Smooth muscle cell (in vitro differentiated cells): ENCODE measurements around the gene ALAD. TPM values are rescaled to one million over a fixed set of nuclear protein-coding genes. Genes with fewer than 3 reads are reported as not detected.

Source experiments
- DNase-seq: peaks from one replicate; lab custom pipeline; 2025; ENCODE audit not compliant: unreplicated experiment; lab: John Stamatoyannopoulos, UW
- H2AFZ ChIP-seq: fragments of 200-600 bp; sonication (generic); 2 replicates; pipeline ENCODE4 v1.6.0; 2016; ENCODE audit warnings: antibody characterized with exemption, low read depth, mild to moderate bottlenecking
- H3F3A ChIP-seq: fragments of 200-600 bp; sonication (generic); 2 replicates; pipeline ENCODE4 v1.6.0; 2017; ENCODE audit warnings: antibody characterized with exemption, low read depth
- H3K27ac ChIP-seq: fragments of 200-600 bp; sonication (generic); 2 replicates; pipeline ENCODE4 v1.5.1; 2016; ENCODE audit warnings: low read depth, mild to moderate bottlenecking
- H3K27me3 ChIP-seq: fragments of 200-600 bp; sonication (generic); 2 replicates; pipeline ENCODE4 v1.6.1; 2016; ENCODE audit warnings: low read depth, mild to moderate bottlenecking
- H3K36me3 ChIP-seq: fragments of 200-600 bp; sonication (generic); 2 replicates; pipeline ENCODE4 v1.5.1; 2016; ENCODE audit warnings: low read depth
- H3K4me1 ChIP-seq: fragments of 200-600 bp; sonication (generic); 2 replicates; pipeline ENCODE4 v1.5.1; 2016; ENCODE audit warnings: low read depth
- H3K4me2 ChIP-seq: fragments of 200-600 bp; sonication (generic); 2 replicates; pipeline ENCODE4 v1.6.0; 2016; ENCODE audit warnings: mild to moderate bottlenecking
- H3K4me3 ChIP-seq: fragments of 200-600 bp; sonication (generic); 2 replicates; pipeline ENCODE4 v1.5.1; 2016; ENCODE audit warnings: mild to moderate bottlenecking
- H3K79me2 ChIP-seq: fragments of 200-600 bp; sonication (generic); 2 replicates; pipeline ENCODE4 v1.6.0; 2016; ENCODE audit warnings: low read depth, mild to moderate bottlenecking
- H3K9ac ChIP-seq: fragments of 200-600 bp; sonication (generic); 2 replicates; pipeline ENCODE4 v1.6.0; 2016; ENCODE audit warnings: low read depth
- H3K9me3 ChIP-seq: fragments of 200-600 bp; sonication (generic); replicated peaks from 2 replicates; pipeline ENCODE4 v1.5.1; 2016; ENCODE audit warnings: low read depth
- H4K20me1 ChIP-seq: fragments of 200-600 bp; sonication (generic); 2 replicates; pipeline ENCODE4 v1.6.0; 2016; ENCODE audit warnings: low read depth
- CTCF ChIP-seq: fragments of 200-600 bp; sonication (generic); IDR thresholded peaks from 2 replicates; pipeline ENCODE4 v1.5.1; 2017; ENCODE audit warnings: borderline replicate concordance, mild to moderate bottlenecking, antibody characterized with exemption; ENCODE audit not compliant: insufficient read depth, poor library complexity, severe bottlenecking
- WGBS: methylation state at CpG from one replicate; pipeline ENCODE4 v1.1.7; 2016; ENCODE audit warnings: low lambda C conversion rate; 5-methylcytosine and 5-hydroxymethylcytosine counted together
- polyA plus RNA-seq: library from polyadenylated mRNA; unstranded; fragments of >200 nt; fragmentation: Nextera tagmentation; extraction: Ambion mirVana; gene quantifications from 2 replicates; pipeline ENCODE4 v1.2.1, GENCODE V29; 2016
- total RNA-seq: library from RNA; depleted of rRNA; stranded (reverse); fragments of >200 nt; gene quantifications from 2 replicates; pipeline ENCODE4 v1.2.3, GENCODE V29; 2014

Gene ALAD
- total and polyA plus RNA-seq, 2 experiments from 2014 or later: 7.1 to 15.4 TPM

DNA sequence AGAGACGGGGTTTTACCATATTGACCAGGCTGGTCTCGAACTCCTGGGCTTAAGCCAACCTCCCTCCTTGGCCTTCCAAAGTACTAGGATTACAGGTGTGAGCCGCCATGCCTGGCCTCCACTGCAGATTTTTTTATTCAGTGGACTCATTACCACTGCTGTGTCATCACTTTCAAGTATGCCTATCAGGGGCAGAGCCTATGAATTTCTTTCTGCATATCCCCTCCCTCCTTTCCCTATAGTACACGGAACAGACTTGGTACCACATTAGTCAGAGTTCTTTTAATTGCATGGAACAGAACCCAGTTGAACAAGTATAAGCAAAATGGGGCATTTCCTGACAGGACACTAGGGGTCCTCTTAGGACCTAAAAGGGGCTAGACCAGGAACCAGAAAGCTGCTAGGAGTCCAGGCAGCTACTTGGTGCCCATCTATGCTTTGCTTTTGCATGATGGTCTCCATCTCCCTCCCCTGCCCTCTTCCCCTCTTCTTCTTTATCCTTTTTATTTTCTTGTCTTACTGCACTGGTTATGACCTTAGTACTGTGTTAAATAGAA, 46.0 kb downstream of the ALAD start:
- H3F3A ChIP-seq: no peaks in the 10 kb centered on the region
- DNase-seq: no peak
- H3K36me3 ChIP-seq: no peaks in the 10 kb centered on the region
- H2AFZ ChIP-seq: no peak overlapping the region
- H4K20me1 ChIP-seq: no peaks in the 10 kb centered on the region
- no peaks in the 10 kb centered on the region for H3K79me2 ChIP-seq
- H3K4me3 ChIP-seq: no peak overlapping the region
- H3K27me3 ChIP-seq: peaks cover 20% of the 10 kb centered on the region
- no peak overlapping the region for H3K4me2 ChIP-seq
- H3K27ac ChIP-seq: no peak overlapping the region
- WGBS: 85% methylated on average over 4 of the region's 4 CpGs
- no peaks in the 10 kb centered on the region for H3K4me1 ChIP-seq
- no peaks in the 10 kb centered on the region for H3K9me3 ChIP-seq
- no peak for TF ChIP-seq CTCF
- no peak overlapping the region for H3K9ac ChIP-seq

GRCh38 chr9:113352411-113352810, 48.7 kb downstream of the ALAD start:
- H3K36me3 ChIP-seq: no peaks in the 10 kb centered on the region
- H3K79me2 ChIP-seq: no peaks in the 10 kb centered on the region
- TF ChIP-seq CTCF: no peak
- DNase-seq: no peak
- H3K27ac ChIP-seq: no peak overlapping the region
- H4K20me1 ChIP-seq: no peaks in the 10 kb centered on the region
- H3K4me3 ChIP-seq: no peak overlapping the region
- H3F3A ChIP-seq: no peaks in the 10 kb centered on the region
- H3K9ac ChIP-seq: no peak overlapping the region
- 89% methylated on average over 1 of the region's 1 CpG for WGBS
- no peak overlapping the region for H3K4me2 ChIP-seq
- no peaks in the 10 kb centered on the region for H3K9me3 ChIP-seq
- no peaks in the 10 kb centered on the region for H3K4me1 ChIP-seq
- peaks cover 35% of the 10 kb centered on the region for H3K27me3 ChIP-seq
- H2AFZ ChIP-seq: no peak overlapping the region

DNA sequence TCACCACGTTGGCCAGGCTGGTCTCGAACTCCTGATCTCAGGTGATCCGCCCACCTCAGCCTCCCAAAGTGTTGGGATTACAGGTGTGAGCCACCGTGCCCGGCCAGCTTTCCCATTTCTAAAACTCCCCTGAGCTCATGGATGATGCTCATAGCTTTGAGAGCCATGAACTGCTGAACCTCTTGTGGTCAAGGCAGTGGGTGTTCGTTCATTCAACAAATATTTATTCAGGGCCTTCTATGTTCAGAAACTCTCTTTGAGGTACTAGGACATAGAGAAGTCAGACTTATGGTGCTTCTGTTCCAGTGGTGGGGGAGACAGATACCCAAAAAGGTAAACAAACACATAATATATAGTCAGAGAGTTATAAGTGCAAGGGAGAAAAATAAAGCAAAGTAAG, 49.1 kb downstream of the ALAD start:
- H3K36me3 ChIP-seq: no peaks in the 10 kb centered on the region
- H2AFZ ChIP-seq: no peak overlapping the region
- DNase-seq: no peak
- WGBS: 86% methylated on average over 6 of the region's 6 CpGs
- no peak overlapping the region for H3K27ac ChIP-seq
- H3K4me3 ChIP-seq: no peak overlapping the region
- no peaks in the 10 kb centered on the region for H3K79me2 ChIP-seq
- no peaks in the 10 kb centered on the region for H3K9me3 ChIP-seq
- no peak for TF ChIP-seq CTCF
- H3F3A ChIP-seq: no peaks in the 10 kb centered on the region
- no peak overlapping the region for H3K4me2 ChIP-seq
- H3K9ac ChIP-seq: no peak overlapping the region
- H4K20me1 ChIP-seq: no peaks in the 10 kb centered on the region
- no peaks in the 10 kb centered on the region for H3K4me1 ChIP-seq
- peaks cover 35% of the 10 kb centered on the region for H3K27me3 ChIP-seq

GRCh38 chr9:113350937-113351336, 50.1 kb downstream of the ALAD start:
- no peak for TF ChIP-seq CTCF
- Histone ChIP-seq H3K9me3 (no peaks in the 10 kb centered on the region), H2AFZ (no peak overlapping the region), H4K20me1 (no peaks in the 10 kb centered on the region), H3K9ac (no peak overlapping the region), H3K27ac (no peak overlapping the region), H3K4me3 (no peak overlapping the region), H3K4me2 (no peak overlapping the region), H3K4me1 (no peaks in the 10 kb centered on the region), H3K36me3 (no peaks in the 10 kb centered on the region), H3K79me2 (no peaks in the 10 kb centered on the region), H3K27me3 (peaks cover 35% of the 10 kb centered on the region), H3F3A (no peaks in the 10 kb centered on the region)
- 65% methylated on average over 6 of the region's 6 CpGs for WGBS
- no peak for DNase-seq
